GM12801 (cell line): ENCODE data around the gene CXXC5.

ENCODE experiments used
- CTCF ChIP-seq: IDR thresholded peaks from one replicate; pipeline ENCODE4 v1.5.1; 2011; ENCODE audit warnings: control low read depth; ENCODE audit not compliant: insufficient read length; ENCODE audit errors: extremely low read depth

CXXC5 gene

GRCh38 chr5:139701056-139701741, 53.0 kb downstream of the CXXC5 start:
- no peak for TF ChIP-seq CTCF

GRCh38 chr5:139702548-139702947, 54.4 kb downstream of the CXXC5 start:
- TF ChIP-seq CTCF: no peak

- no peak for TF ChIP-seq CTCF
Observed at GRCh38 chr5:139704748-139705147, 56.6 kb downstream of the CXXC5 start.

- TF ChIP-seq CTCF: no peak
Observed at GRCh38 chr5:139705191-139705590, 57.0 kb downstream of the CXXC5 start.

- no peak for TF ChIP-seq CTCF
Observed at GRCh38 chr5:139705655-139706587, 57.8 kb downstream of the CXXC5 start.

GRCh38 chr5:139707445-139708003, 59.4 kb downstream of the CXXC5 start:
- TF ChIP-seq CTCF: no peak

- no peak for TF ChIP-seq CTCF
Observed at GRCh38 chr5:139708434-139708861, 60.3 kb downstream of the CXXC5 start.
